ENCODE data around the gene FAT1.

FAT1 gene

GRCh38 chr4:186772936-186773487 lies 49.4 kb upstream of the FAT1 start:
- Histone ChIP-seq H3K9me3 (ENCODE audit: control insufficient read depth, insufficient read depth, low read depth, low read length) (no peaks in the 10 kb centered on the region), H3K27ac (ENCODE audit: extremely low read depth, low read depth, low read length) (no peak overlapping the region), H3K36me3 (ENCODE audit: control insufficient read depth in 2 of 2, insufficient read depth in 1 of 2, low read length in 2 of 2) (no peaks in the 10 kb centered on the region), H3K4me3 (ENCODE audit: low read depth, low read length) (no peak overlapping the region), H3K4me1 (ENCODE audit: control insufficient read depth, insufficient read depth, low read length) (no peaks in the 10 kb centered on the region)
- ChIA-PET CTCF (no interaction called here), POLR2A (no interaction called here)
- TF ChIP-seq YY2 (tag by site-specific recombination; IDR thresholded peaks at IDR 0.05), result no peak

- H3K36me3 ChIP-seq (ENCODE audit: control insufficient read depth in 2 of 2, insufficient read depth in 1 of 2, low read length in 2 of 2), result no peaks in the 10 kb centered on the region
- H3K4me1 ChIP-seq (ENCODE audit: control insufficient read depth, insufficient read depth, low read length), result no peaks in the 10 kb centered on the region
- H3K4me3 ChIP-seq (ENCODE audit: low read depth, low read length), result no peak overlapping the region
- ChIA-PET POLR2A (interaction anchor here (0.7 kb wide), 1 partner anchor 17 kb away, joined by 3 read pairs; no protein-coding TSS in a partner anchor), CTCF (interaction anchor here (0.5 kb wide), 1 partner anchor 44 kb away, joined by 4 read pairs; no protein-coding TSS in a partner anchor)
- no peak overlapping the region for H3K27ac ChIP-seq (ENCODE audit: extremely low read depth, low read depth, low read length)
- TF ChIP-seq, protein P1, sequence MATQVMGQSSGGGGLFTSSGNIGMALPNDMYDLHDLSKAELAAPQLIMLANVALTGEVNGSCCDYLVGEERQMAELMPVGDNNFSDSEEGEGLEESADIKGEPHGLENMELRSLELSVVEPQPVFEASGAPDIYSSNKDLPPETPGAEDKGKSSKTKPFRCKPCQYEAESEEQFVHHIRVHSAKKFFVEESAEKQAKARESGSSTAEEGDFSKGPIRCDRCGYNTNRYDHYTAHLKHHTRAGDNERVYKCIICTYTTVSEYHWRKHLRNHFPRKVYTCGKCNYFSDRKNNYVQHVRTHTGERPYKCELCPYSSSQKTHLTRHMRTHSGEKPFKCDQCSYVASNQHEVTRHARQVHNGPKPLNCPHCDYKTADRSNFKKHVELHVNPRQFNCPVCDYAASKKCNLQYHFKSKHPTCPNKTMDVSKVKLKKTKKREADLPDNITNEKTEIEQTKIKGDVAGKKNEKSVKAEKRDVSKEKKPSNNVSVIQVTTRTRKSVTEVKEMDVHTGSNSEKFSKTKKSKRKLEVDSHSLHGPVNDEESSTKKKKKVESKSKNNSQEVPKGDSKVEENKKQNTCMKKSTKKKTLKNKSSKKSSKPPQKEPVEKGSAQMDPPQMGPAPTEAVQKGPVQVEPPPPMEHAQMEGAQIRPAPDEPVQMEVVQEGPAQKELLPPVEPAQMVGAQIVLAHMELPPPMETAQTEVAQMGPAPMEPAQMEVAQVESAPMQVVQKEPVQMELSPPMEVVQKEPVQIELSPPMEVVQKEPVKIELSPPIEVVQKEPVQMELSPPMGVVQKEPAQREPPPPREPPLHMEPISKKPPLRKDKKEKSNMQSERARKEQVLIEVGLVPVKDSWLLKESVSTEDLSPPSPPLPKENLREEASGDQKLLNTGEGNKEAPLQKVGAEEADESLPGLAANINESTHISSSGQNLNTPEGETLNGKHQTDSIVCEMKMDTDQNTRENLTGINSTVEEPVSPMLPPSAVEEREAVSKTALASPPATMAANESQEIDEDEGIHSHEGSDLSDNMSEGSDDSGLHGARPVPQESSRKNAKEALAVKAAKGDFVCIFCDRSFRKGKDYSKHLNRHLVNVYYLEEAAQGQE (tag by site-specific recombination; IDR thresholded peaks at IDR 0.05), result no peak
- TF ChIP-seq, protein P2, sequence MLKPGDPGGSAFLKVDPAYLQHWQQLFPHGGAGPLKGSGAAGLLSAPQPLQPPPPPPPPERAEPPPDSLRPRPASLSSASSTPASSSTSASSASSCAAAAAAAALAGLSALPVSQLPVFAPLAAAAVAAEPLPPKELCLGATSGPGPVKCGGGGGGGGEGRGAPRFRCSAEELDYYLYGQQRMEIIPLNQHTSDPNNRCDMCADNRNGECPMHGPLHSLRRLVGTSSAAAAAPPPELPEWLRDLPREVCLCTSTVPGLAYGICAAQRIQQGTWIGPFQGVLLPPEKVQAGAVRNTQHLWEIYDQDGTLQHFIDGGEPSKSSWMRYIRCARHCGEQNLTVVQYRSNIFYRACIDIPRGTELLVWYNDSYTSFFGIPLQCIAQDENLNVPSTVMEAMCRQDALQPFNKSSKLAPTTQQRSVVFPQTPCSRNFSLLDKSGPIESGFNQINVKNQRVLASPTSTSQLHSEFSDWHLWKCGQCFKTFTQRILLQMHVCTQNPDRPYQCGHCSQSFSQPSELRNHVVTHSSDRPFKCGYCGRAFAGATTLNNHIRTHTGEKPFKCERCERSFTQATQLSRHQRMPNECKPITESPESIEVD (tag by site-specific recombination; IDR thresholded peaks at IDR 0.05), result no peak
- TF ChIP-seq ZNF174 (tag by site-specific recombination; IDR thresholded peaks at IDR 0.05) (no peak), ZNF138 (tag by site-specific recombination; IDR thresholded peaks at IDR 0.05; ENCODE audit: borderline replicate concordance) (no peak), ZNF544 (tag by site-specific recombination; IDR thresholded peaks at IDR 0.05) (no peak), ZNF202 (tag by site-specific recombination; IDR thresholded peaks at IDR 0.05; ENCODE audit: borderline replicate concordance) (no peak), ZNF777 (tag by site-specific recombination; IDR thresholded peaks at IDR 0.05; ENCODE audit: borderline replicate concordance) (no peak), INSM2 (tag by site-specific recombination; IDR thresholded peaks at IDR 0.05) (no peak), ZNF707 (tag by site-specific recombination; IDR thresholded peaks at IDR 0.05) (no peak), MZF1 (tag by site-specific recombination; IDR thresholded peaks at IDR 0.05; ENCODE audit: borderline replicate concordance) (no peak), HOXC10 (CRISPR knock-in tag; IDR thresholded peaks at IDR 0.05) (no peak)
- TF ChIP-seq, protein P3, sequence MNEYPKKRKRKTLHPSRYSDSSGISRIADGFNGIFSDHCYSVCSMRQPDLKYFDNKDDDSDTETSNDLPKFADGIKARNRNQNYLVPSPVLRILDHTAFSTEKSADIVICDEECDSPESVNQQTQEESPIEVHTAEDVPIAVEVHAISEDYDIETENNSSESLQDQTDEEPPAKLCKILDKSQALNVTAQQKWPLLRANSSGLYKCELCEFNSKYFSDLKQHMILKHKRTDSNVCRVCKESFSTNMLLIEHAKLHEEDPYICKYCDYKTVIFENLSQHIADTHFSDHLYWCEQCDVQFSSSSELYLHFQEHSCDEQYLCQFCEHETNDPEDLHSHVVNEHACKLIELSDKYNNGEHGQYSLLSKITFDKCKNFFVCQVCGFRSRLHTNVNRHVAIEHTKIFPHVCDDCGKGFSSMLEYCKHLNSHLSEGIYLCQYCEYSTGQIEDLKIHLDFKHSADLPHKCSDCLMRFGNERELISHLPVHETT (tag by site-specific recombination; IDR thresholded peaks at IDR 0.05), result no peak
- H3K9me3 ChIP-seq (ENCODE audit: control insufficient read depth, insufficient read depth, low read depth, low read length), result no peaks in the 10 kb centered on the region
Measured at GRCh38 chr4:186771624-186772023, 48.0 kb upstream of the FAT1 start.
